Left lung (tissue), 10 donors: Measurements from ENCODE around the gene VAC14. TPM values are rescaled to one million over a fixed set of nuclear protein-coding genes. Genes with fewer than 3 reads are reported as not detected.
A peak's percentile ranks its signal among the peaks of the same experiment; 100 is the strongest.
"Not testable (repeated sequence)": the region's sequence is repeated elsewhere in the genome, so short reads cannot be mapped to it uniquely, and the experiment has no call there.

Source experiments
- ATAC-seq: fragments of 200-7000 bp; cut with Tn5 transposase; one replicate; pipeline ENCODE4 v1.9.1; 2020; ENCODE audit warnings: moderate library complexity
- DNase-seq, 4 donors: peaks; one replicate each; pipeline ENCODE4 v3.0.0-alpha.2; 2013 to 2020
- H3K27ac ChIP-seq, 2 donors: fragments of 200-600 bp; sonication (generic) in 1 of 2; one replicate each; pipeline versions ENCODE4 v1.5.0 to v1.8.0; 2020 to 2021
- H3K27me3 ChIP-seq, 2 donors: fragments of 200-600 bp; sonication (generic) in 1 of 2; one replicate each; pipeline versions ENCODE4 v1.5.0 to v1.8.0; 2020 to 2021
- H3K36me3 ChIP-seq, 2 donors: fragments of 200-600 bp; sonication (generic) in 1 of 2; one replicate each; pipeline versions ENCODE4 v1.5.0 to v1.8.0; 2020 to 2021
- H3K4me1 ChIP-seq, 2 donors: fragments of 200-600 bp; one replicate each; pipeline ENCODE4 v1.8.0; 2021
- H3K4me3 ChIP-seq, 2 donors: fragments of 200-600 bp; sonication (generic) in 1 of 2; one replicate each; pipeline versions ENCODE4 v1.5.0 to v1.8.0; 2020 to 2021; ENCODE audit warnings: mild to moderate bottlenecking in 1 of 2
- H3K9me3 ChIP-seq, 2 donors: fragments of 200-600 bp; sonication (generic) in 1 of 2; one replicate each; pipeline versions ENCODE4 v1.5.0 to v1.8.0; 2020 to 2021
- intact Hi-C, 2 donors: fragments of 100-400 bp; cut with DNase I; formaldehyde crosslinking; loops; one replicate each; pipeline versions ENCODE4 v1.11.2 to v1.14.2; 2022
- polyA plus RNA-seq, 6 donors: library from polyadenylated mRNA; unstranded; fragments of 120-200 nt; gene quantifications; one replicate each; pipeline ENCODE4 v1.2.1, GENCODE V29; 2013; ENCODE audit not compliant: insufficient read length in 6 of 6
- total RNA-seq, 2 donors: library from RNA; stranded (reverse); fragmentation: NEBNext Ultra II Directional; extraction: Animal tissue kit (Norgen Biotek cat#: 25700); gene quantifications; one replicate each; pipeline ENCODE4 v1.2.1, GENCODE V29; 2021
- TF ChIP-seq, protein P1 (sequence below), 2 donors: fragments of 200-600 bp; sonication (generic) in 1 of 2; IDR thresholded peaks; one replicate each; pipeline versions ENCODE4 v1.5.0 to v1.8.0; 2021; ENCODE audit warnings: antibody characterized with exemption in 2 of 2
- donor health status: DM: no; HTN: yes; CAD: no.
- donor health status: DM: no; HTN: no; CAD: no.

Gene VAC14
- total and polyA plus RNA-seq, 8 donors: 22.2 to 53.2 (median 29.2) TPM

DNA sequence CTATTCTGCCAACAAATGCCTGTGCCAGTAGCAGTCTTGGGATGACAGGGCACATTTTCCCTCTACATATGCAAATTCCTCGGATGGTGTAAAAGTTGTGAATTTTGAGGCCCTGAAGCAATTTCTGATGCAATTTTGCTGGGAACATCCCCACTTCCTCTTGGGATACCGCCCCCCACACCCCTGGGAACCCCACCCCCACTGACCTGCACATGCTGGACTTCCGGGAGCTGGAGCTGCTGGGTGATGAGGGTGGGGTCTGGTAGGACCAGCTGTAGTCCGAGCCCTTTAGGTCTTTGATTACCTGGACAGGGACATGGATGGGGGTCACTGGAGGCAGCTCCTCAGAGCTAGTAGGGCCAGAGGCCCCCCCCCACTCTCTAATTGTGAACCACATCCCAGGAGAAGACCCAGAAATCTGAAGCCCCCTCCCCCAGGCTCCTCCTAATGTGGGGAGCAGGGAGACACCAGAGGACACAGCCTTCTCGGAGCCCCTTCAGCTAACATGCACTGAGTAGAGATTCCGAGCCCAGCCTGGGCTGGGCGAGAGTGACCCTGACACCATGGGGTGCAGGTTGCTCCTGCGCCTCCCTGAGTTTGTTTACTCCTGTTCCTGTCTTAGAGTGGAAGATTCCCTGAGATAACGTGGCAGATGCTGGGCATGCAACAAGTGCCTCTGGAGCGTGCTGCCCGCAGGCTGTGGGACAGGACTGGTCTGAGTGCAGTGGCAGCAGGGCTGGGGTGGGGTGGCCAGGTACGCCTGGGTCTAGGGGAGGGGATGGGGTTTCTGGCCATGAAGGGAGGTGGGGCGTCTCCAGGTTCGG lies 124.1 kb downstream of the VAC14 start:
- H3K4me1 ChIP-seq: peaks cover 3 to 13% of the 10 kb centered on the region in 2 donors
- no peak overlapping the region for H3K4me3 ChIP-seq
- no peaks in the 10 kb centered on the region for H3K9me3 ChIP-seq
- DNase-seq (peak in 1 of 4 donors; percentile 31), ATAC-seq (no peak)
- peaks cover 0 to 86% of the 10 kb centered on the region in 2 donors for H3K36me3 ChIP-seq
- TF ChIP-seq, protein P1, sequence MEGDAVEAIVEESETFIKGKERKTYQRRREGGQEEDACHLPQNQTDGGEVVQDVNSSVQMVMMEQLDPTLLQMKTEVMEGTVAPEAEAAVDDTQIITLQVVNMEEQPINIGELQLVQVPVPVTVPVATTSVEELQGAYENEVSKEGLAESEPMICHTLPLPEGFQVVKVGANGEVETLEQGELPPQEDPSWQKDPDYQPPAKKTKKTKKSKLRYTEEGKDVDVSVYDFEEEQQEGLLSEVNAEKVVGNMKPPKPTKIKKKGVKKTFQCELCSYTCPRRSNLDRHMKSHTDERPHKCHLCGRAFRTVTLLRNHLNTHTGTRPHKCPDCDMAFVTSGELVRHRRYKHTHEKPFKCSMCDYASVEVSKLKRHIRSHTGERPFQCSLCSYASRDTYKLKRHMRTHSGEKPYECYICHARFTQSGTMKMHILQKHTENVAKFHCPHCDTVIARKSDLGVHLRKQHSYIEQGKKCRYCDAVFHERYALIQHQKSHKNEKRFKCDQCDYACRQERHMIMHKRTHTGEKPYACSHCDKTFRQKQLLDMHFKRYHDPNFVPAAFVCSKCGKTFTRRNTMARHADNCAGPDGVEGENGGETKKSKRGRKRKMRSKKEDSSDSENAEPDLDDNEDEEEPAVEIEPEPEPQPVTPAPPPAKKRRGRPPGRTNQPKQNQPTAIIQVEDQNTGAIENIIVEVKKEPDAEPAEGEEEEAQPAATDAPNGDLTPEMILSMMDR (IDR thresholded peaks at IDR 0.05): no peak
- no peaks in the 10 kb centered on the region for H3K27me3 ChIP-seq
- intact Hi-C loops: no loop called here
- no peak overlapping the region for H3K27ac ChIP-seq

DNA sequence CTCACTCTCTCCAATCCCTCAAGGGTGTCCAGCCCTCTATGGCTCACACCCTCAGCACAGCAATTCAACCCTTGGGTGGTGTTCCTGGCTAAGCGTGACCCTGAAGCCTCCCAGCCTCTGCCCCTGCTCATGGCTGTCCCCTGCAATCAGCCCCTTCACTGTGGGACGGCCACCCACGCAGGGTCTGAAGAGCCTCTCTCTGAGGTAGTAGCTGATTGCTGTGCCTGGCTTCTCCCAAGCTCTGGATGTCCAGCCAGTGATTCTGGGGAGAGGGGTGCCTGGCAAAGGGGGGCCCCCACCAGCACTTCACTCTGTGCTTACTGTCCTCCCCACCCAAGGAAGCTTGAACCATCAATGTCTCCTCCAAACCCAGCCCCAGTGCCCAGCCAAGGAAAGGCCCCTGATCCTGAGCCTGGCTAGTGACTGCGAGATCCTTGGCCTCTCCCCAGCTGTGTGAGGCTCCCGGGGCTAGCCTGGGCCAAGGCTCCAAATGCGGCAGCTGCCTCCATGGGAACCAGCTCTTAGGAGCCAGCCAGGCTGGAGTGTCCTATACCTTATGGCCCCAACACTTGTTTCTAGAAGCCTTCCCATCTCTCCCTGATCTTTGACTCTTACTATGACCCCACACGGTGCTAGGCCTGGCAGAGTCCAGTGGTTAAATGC lies 125.0 kb downstream of the VAC14 start:
- H3K36me3 ChIP-seq: peaks cover 0 to 94% of the 10 kb centered on the region in 2 donors
- H3K27ac ChIP-seq: no peak overlapping the region
- ATAC-seq: no peak
- no peaks in the 10 kb centered on the region for H3K9me3 ChIP-seq
- peak in 1 of 4 donors; percentile 58 for DNase-seq
- TF ChIP-seq, protein P1 (IDR thresholded peaks at IDR 0.05): no peak
- intact Hi-C loops: no loop called here
- H3K27me3 ChIP-seq: no peaks in the 10 kb centered on the region
- no peak overlapping the region for H3K4me3 ChIP-seq
- H3K4me1 ChIP-seq: peaks cover 0 to 4% of the 10 kb centered on the region in 2 donors

DNA sequence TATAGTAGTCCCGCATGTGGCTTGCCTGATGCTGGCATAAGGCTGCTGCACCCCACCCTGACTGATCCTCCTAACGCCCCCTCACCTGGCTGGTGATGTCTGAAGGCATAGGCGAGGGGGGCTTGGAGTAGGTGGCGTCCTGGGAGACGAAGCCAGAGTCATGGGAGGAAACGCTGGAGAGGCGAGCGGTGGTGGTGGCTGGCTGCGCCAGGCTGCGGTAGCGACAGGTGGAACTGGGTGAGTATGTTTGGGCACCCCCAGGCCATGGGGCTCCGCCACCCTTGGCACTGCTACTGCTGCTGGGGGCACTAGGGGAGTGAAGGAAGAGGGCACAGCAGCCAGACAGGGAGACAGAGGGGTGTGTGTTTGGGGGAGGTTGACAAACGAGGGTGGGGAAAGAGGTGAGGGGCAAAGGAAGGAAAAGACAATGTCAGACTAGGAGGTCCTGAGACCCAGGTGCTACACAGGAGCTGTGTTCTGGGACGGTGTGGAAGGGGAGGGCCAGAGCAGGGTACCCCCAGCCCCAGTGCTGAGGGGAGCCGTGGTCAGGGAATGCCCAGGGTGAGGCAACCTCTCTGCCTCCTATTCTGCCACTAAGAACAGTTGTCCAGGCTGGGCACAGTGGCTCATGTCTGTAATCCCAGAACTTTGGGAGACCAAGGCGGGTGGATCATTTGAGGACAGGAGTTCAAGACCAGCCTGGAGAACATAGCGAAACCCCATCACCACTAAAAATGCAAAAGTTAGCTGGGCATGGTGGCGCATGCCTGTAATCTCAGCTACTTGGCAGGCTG lies 126.5 kb downstream of the VAC14 start:
- H3K4me3 ChIP-seq: no peak overlapping the region
- no peaks in the 10 kb centered on the region for H3K4me1 ChIP-seq
- ATAC-seq (no peak), DNase-seq (peak in 1 of 4 donors; percentile 68)
- intact Hi-C loops: no loop called here
- peaks cover 0 to 98% of the 10 kb centered on the region in 2 donors for H3K36me3 ChIP-seq
- no peak overlapping the region for H3K27ac ChIP-seq
- TF ChIP-seq, protein P1 (IDR thresholded peaks at IDR 0.05): no peak
- no peaks in the 10 kb centered on the region for H3K9me3 ChIP-seq
- H3K27me3 ChIP-seq: no peaks in the 10 kb centered on the region

DNA sequence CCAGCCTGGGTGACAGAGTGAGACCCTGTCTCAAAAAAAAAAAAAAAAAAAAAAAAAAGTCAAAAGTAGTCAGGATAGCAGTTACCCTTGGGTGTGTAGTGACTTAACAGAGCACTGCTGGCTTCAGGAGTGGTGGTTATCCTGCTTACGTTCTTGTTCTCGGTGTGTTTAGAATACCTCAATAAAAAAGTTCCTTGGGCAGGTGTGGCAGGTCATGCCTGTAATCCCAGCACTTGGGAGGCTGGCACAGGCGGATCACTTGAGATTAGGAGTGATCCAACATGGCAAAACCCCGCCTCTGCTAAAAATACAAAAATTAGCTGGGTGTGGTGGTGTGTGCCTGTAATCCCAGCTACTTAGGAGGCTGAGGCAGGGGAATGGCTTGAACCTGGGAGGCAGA lies 130.0 kb downstream of the VAC14 start:
- H3K4me3 ChIP-seq, intact Hi-C loops: not testable (repeated sequence)

DNA sequence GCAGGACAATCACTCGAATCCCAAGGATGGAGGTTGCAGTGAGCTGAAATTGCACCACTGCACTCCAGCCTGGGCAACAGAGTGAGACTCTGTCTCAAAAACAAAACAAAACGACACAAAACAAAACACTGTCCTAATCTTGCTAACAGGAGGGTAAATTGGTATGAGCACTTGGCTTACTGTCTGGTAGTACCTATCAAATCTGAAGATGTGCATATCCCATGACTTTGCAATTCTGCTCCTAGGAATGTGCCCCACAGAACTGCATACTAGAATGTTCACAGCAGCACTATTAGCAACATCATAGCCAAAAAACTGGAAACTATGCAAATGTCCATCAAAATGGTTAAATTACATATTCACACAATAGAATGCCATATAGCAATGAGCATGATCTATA lies 130.8 kb downstream of the VAC14 start:
- TF ChIP-seq, protein P1 (IDR thresholded peaks at IDR 0.05): no peak
- H3K9me3 ChIP-seq: no peaks in the 10 kb centered on the region
- no peak overlapping the region for H3K4me3 ChIP-seq
- peaks cover 0 to 83% of the 10 kb centered on the region in 2 donors for H3K36me3 ChIP-seq
- DNase-seq (no peak), ATAC-seq (no peak)
- H3K27me3 ChIP-seq: no peaks in the 10 kb centered on the region
- intact Hi-C loops: no loop called here
- H3K4me1 ChIP-seq: no peaks in the 10 kb centered on the region
- H3K27ac ChIP-seq: no peak overlapping the region

More for the DNA sequence above, 130.0 kb downstream of the VAC14 start:
- H3K9me3 ChIP-seq, H3K27ac ChIP-seq, ATAC-seq, H3K27me3 ChIP-seq, H3K4me1 ChIP-seq: not testable (repeated sequence)
- peak in 1 of 4 donors; percentile 45 for DNase-seq
- peaks cover 0 to 83% of the 10 kb centered on the region in 2 donors for H3K36me3 ChIP-seq
